ENCODE results near the gene PRKACG. TPM values are rescaled to one million over a fixed set of nuclear protein-coding genes. Genes with fewer than 3 reads are reported as not detected.
A peak's percentile ranks its signal among the peaks of the same experiment; 100 is the strongest.

PRKACG gene
- total RNA-seq, 2 experiments from 2014 or later, result not detected

- Mint-ChIP-seq H3K36me3 (ENCODE audit: low read depth) (peaks cover 2% of the 10 kb centered on the region), H3K9me3 (no peaks in the 10 kb centered on the region), H3K27me3 (ENCODE audit: low read depth) (no peaks in the 10 kb centered on the region), H3K4me1 (ENCODE audit: low read depth) (peaks cover 37% of the 10 kb centered on the region), H3K27ac (no peak overlapping the region), H3K4me3 (no peak overlapping the region)
- intact Hi-C loops (cut with micrococcal nuclease), result no loop called here
- DNase-seq, result no peak
- CTCF ChIA-PET, result no interaction called here
These were observed 26.7 kb upstream of the PRKACG start for GRCh38 chr9:69040646-69041045.

DNA sequence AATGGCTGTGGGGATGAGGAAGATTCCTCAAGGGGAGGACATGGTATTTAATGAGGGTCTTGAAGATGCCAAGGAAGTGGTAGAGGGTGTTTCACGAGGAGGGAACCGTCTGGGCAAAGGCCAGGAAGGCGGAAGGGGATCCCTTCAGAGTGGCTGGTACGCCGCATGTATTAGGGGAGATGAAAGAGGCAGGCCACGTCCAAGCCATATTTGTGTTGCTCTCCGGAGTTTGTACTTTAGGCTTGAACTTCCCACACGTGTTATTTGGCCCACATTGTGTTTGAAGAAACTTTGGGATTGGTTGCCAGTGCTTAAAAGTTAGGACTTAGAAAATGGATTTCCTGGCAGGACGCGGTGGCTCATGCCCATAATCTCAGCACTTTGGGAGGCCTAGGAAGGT is 22.9 kb upstream of the PRKACG start:
- H3K36me3 Mint-ChIP-seq (ENCODE audit: low read depth), result peaks cover 2% of the 10 kb centered on the region

DNA sequence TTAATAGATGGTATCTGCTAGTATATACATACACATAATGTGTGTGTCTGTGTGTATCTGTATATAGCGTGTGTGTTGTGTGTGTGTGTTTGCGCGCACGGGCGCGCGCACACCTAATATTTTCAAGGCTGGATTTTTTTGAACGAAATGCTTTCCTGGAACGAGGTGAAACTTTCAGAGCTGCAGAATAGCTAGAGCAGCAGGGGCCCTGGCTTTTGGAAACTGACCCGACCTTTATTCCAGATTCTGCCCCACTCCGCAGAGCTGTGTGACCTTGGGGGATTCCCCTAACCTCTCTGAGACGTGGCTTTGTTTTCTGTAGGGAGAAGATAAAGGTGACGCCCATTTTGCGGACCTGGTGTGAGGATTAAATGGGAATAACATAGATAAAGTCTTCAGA is 22.4 kb upstream of the PRKACG start:
- intact Hi-C loops (cut with micrococcal nuclease), result loop anchor here (1.0 to 10.0 kb wide), 4 partner anchors 133 to 718 kb away; no protein-coding TSS in a partner anchor
- peak overlapping the region; percentile 95 for H3K4me3 Mint-ChIP-seq
- peak; percentile 41 for DNase-seq
- peaks cover 22% of the 10 kb centered on the region for H3K4me1 Mint-ChIP-seq (ENCODE audit: low read depth)
- peaks cover 2% of the 10 kb centered on the region for H3K36me3 Mint-ChIP-seq (ENCODE audit: low read depth)
- H3K9me3 Mint-ChIP-seq, result no peaks in the 10 kb centered on the region
- CTCF ChIA-PET, result interaction anchor here (0.6 to 5.6 kb wide), 19 partner anchors 10 to 264 kb away, joined by 3 to 42 read pairs (median 4); partner anchors contain the start of gene TJP2
- H3K27ac Mint-ChIP-seq, result peak overlapping the region; percentile 85
- H3K27me3 Mint-ChIP-seq (ENCODE audit: low read depth), result no peaks in the 10 kb centered on the region

More for the DNA sequence above, 22.9 kb upstream of the PRKACG start:
- intact Hi-C loops (cut with micrococcal nuclease), result loop anchor here (1.0 to 10.0 kb wide), 4 partner anchors 133 to 718 kb away; no protein-coding TSS in a partner anchor
- CTCF ChIA-PET, result interaction anchor here (0.8 to 5.6 kb wide), 9 partner anchors 10 to 264 kb away, joined by 3 to 42 read pairs (median 4); no protein-coding TSS in a partner anchor
- Mint-ChIP-seq H3K4me1 (ENCODE audit: low read depth) (peaks cover 19% of the 10 kb centered on the region), H3K4me3 (peak overlapping the region; percentile 95), H3K27me3 (ENCODE audit: low read depth) (no peaks in the 10 kb centered on the region), H3K27ac (peak overlapping the region; percentile 85), H3K9me3 (no peaks in the 10 kb centered on the region)
- DNase-seq, result no peak

- peaks cover 2% of the 10 kb centered on the region for H3K36me3 Mint-ChIP-seq (ENCODE audit: low read depth)
- no peaks in the 10 kb centered on the region for H3K9me3 Mint-ChIP-seq
- peak; percentile 86 for DNase-seq
- intact Hi-C loops (cut with micrococcal nuclease), result loop anchor here (1.0 to 10.0 kb wide), 5 partner anchors 134 to 719 kb away; no protein-coding TSS in a partner anchor
- no peaks in the 10 kb centered on the region for H3K27me3 Mint-ChIP-seq (ENCODE audit: low read depth)
- H3K4me1 Mint-ChIP-seq (ENCODE audit: low read depth), result peaks cover 24% of the 10 kb centered on the region
- H3K4me3 Mint-ChIP-seq, result peak within 1 kb of the TSS; percentile 95
- CTCF ChIA-PET, result interaction anchor here (0.5 to 5.6 kb wide), 30 partner anchors 9 to 446 kb away, joined by 3 to 42 read pairs (median 4); partner anchors contain the start of gene TJP2
- H3K27ac Mint-ChIP-seq, result peak within 1 kb of the TSS; percentile 85
These were observed 21.8 kb upstream of the PRKACG start, which contains the start of gene FXN for GRCh38 chr9:69035438-69036308. Gene FXN, plus strand, starts transcription at chr9:69035752. Its CDS starts 31 bp downstream, at chr9:69035783.

DNA sequence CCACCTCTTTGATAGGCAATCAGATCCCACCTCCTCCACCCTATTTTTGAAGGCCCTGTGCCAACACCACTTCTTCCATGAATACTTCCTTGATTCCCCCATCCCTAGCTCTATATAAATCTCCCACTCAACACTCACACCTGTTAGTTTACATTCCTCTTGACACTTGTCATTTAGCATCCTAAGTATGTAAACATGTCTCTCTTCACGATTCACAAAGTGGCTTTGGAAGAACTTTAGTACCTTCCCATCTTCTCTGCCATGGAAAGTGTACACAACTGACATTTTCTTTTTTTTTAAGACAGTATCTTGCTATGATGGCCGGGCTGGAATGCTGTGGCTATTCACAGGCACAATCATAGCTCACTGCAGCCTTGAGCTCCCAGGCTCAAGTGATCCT is 20.2 kb upstream of the PRKACG start:
- no peak for DNase-seq
- peaks cover 2% of the 10 kb centered on the region for H3K36me3 Mint-ChIP-seq (ENCODE audit: low read depth)
- CTCF ChIA-PET, result interaction anchor here (1.1 to 5.6 kb wide), 5 partner anchors 10 to 453 kb away, joined by 3 to 42 read pairs (median 5); no protein-coding TSS in a partner anchor
- H3K27me3 Mint-ChIP-seq (ENCODE audit: low read depth), result no peaks in the 10 kb centered on the region
- peaks cover 32% of the 10 kb centered on the region for H3K4me1 Mint-ChIP-seq (ENCODE audit: low read depth)
- H3K4me3 Mint-ChIP-seq, result no peak overlapping the region
- peaks cover 5% of the 10 kb centered on the region for H3K9me3 Mint-ChIP-seq
- no peak overlapping the region for H3K27ac Mint-ChIP-seq
- intact Hi-C loops (cut with micrococcal nuclease), result loop anchor here (5.0 to 10.0 kb wide), 2 partner anchors 142 to 721 kb away; no protein-coding TSS in a partner anchor

DNA sequence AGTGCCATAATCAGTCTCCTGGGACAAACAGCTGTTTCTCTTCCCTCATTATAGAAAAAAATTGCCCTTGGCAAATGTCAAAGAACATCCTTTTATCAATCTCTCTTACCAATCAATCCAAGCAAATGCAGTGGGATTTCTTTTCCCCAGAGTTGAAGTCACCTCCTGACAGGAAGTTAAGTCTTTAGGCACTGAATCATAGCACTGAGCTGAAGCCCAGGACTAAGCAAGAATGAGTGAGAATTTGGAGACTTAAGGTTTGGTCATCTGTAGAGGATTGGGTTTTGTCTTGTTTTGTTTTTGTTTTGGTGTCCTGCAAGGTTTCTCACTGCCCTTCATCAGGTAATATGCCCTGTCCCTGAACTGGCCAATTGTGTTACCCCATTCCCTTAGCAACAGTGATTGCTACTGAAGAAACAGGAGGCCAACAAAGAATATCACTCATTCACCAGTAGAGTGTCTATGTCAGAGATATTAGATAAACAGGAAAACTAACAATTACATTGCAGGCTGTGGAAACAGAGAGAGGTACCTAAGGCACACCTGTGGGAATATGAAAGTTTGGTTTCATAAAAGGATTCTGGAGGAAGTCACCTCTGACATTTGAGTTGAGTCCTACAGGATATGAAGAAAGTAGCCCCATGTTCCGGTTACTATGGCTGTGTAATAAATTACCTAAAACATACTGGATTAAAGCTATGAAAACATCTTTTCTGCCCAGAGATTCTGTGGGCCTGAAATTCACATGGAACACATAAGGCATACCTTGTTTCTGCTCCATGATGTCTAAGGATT is 17.1 kb upstream of the PRKACG start:
- peaks cover 39% of the 10 kb centered on the region for H3K4me1 Mint-ChIP-seq (ENCODE audit: low read depth)
- H3K36me3 Mint-ChIP-seq (ENCODE audit: low read depth), result no peaks in the 10 kb centered on the region
- H3K9me3 Mint-ChIP-seq, result peaks cover 5% of the 10 kb centered on the region
- no peak for DNase-seq
- peak overlapping the region; percentile 50 for H3K27ac Mint-ChIP-seq
- no peak overlapping the region for H3K4me3 Mint-ChIP-seq
- no peaks in the 10 kb centered on the region for H3K27me3 Mint-ChIP-seq (ENCODE audit: low read depth)
- intact Hi-C loops (cut with micrococcal nuclease), result loop anchor here (5.0 to 10.0 kb wide), 2 partner anchors 139 to 724 kb away; no protein-coding TSS in a partner anchor
- CTCF ChIA-PET, result interaction anchor here (0.7 to 5.6 kb wide), 3 partner anchors 134 to 284 kb away, joined by 3 to 42 read pairs (median 5); no protein-coding TSS in a partner anchor

DNA sequence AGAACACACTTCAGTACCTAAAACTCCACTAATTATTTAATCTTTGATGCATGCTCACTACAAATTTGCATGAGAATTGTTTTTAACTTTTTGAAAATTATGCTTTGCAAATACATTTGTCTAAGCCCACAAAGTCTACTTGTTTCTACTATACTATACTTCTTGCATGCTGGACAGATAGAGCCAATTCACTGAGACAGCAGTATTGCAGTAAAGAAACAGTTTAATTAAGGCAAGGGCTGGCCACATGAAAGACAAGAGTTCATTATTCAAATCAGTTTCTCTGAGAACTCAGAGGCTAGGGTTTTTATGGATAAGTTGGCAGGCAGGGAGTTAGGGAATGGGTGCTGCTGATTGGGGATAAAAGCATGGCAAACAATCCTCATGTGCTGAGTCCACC is 15.6 kb upstream of the PRKACG start:
- peaks cover 36% of the 10 kb centered on the region for H3K4me1 Mint-ChIP-seq (ENCODE audit: low read depth)
- no peak overlapping the region for H3K27ac Mint-ChIP-seq
- no peaks in the 10 kb centered on the region for H3K27me3 Mint-ChIP-seq (ENCODE audit: low read depth)
- no peak overlapping the region for H3K4me3 Mint-ChIP-seq
- intact Hi-C loops (cut with micrococcal nuclease), result no loop called here
- no peak for DNase-seq
- peaks cover 5% of the 10 kb centered on the region for H3K9me3 Mint-ChIP-seq
- CTCF ChIA-PET, result interaction anchor here (0.7 kb wide), 1 partner anchor 24 kb away, joined by 5 read pairs; no protein-coding TSS in a partner anchor
- H3K36me3 Mint-ChIP-seq (ENCODE audit: low read depth), result no peaks in the 10 kb centered on the region

DNA sequence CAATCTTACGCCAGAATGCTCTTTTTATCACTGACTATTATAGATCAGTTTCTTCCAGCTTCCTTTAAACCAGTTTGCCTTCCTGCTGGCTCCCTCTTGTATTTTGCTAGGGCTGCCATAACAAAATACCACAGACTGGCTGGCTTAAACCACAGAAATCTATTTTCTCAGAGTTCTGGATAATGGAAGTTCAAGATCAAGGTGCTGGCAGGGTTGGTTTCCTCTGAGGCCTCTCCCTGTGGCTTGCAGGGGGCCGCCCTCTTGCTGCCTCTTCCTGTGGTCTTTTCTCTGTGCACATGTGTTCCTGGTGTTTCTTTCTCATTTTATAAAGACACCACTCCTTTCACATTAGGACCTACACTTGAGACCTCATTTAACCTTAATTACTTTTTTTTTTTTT is 14.8 kb upstream of the PRKACG start:
- Mint-ChIP-seq H3K36me3 (ENCODE audit: low read depth) (no peaks in the 10 kb centered on the region), H3K27me3 (ENCODE audit: low read depth) (no peaks in the 10 kb centered on the region), H3K9me3 (peaks cover 5% of the 10 kb centered on the region), H3K4me3 (no peak overlapping the region), H3K27ac (no peak overlapping the region), H3K4me1 (ENCODE audit: low read depth) (peaks cover 36% of the 10 kb centered on the region)
- intact Hi-C loops (cut with micrococcal nuclease), result loop anchor here (1.0 kb wide), 1 partner anchor 248 kb away; a partner anchor contains a TSS
- peak; percentile 54 for DNase-seq
- CTCF ChIA-PET, result interaction anchor here (0.6 to 5.0 kb wide), 13 partner anchors 9 to 445 kb away, joined by 3 to 24 read pairs (median 3); no protein-coding TSS in a partner anchor

DNA sequence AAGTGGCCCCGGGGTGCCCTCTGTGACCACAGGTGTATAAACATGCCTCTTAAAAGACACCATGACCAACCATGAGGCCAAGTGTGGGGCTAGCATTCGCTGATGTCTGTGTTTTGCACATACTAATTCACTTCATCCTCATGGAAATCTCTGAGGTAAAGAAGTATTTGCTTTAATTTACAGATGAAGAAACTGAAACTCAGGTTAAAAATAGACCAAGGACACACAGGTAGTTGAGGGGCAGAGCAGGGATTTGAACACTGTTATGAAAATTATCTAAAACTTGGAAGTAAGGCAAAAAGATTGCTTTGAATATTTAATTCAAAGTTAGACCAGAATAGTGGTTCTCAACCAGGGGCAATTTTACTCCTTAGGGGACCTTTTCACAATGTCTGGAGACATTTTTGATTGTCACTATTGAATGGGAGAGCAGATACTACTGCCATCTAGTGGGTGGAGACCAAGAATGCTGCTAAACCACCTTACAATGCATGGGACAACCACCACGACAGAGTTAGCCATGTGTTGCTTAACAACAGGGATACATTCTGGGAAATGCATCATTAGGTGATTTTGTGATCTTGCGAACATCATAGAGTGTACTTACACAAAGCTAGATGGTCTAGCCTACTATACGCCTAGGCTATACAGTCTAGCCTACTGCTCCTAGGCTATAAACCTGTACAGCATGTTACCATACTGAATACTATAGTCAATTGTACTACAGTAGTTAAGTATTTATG is 13.6 kb upstream of the PRKACG start:
- H3K9me3 Mint-ChIP-seq, result peaks cover 5% of the 10 kb centered on the region
- intact Hi-C loops (cut with micrococcal nuclease), result loop anchor here (1.0 to 2.0 kb wide), 6 partner anchors 28 to 443 kb away; partner anchors contain the start of gene PIP5K1B

GRCh38 chr9:69023650-69024049 is 9.7 kb upstream of the PRKACG start:
- CTCF ChIA-PET, result interaction anchor here (1.6 to 1.8 kb wide), 2 partner anchors 11 to 24 kb away, joined by 6 to 7 read pairs; partner anchors contain the start of gene FXN
- Mint-ChIP-seq H3K36me3 (ENCODE audit: low read depth) (no peaks in the 10 kb centered on the region), H3K27ac (no peak overlapping the region), H3K27me3 (ENCODE audit: low read depth) (no peaks in the 10 kb centered on the region), H3K4me1 (ENCODE audit: low read depth) (peaks cover 32% of the 10 kb centered on the region), H3K4me3 (no peak overlapping the region), H3K9me3 (no peaks in the 10 kb centered on the region)
- intact Hi-C loops (cut with micrococcal nuclease), result no loop called here
- DNase-seq, result no peak

More for the DNA sequence above, 13.6 kb upstream of the PRKACG start:
- peaks cover 36% of the 10 kb centered on the region for H3K4me1 Mint-ChIP-seq (ENCODE audit: low read depth)
- CTCF ChIA-PET, result interaction anchor here (0.6 to 5.0 kb wide), 11 partner anchors 8 to 444 kb away, joined by 3 to 24 read pairs (median 3); partner anchors contain the start of gene FXN
- DNase-seq, result peak; percentile 65
- H3K27me3 Mint-ChIP-seq (ENCODE audit: low read depth), result no peaks in the 10 kb centered on the region
- H3K27ac Mint-ChIP-seq, result no peak overlapping the region
- no peaks in the 10 kb centered on the region for H3K36me3 Mint-ChIP-seq (ENCODE audit: low read depth)
- no peak overlapping the region for H3K4me3 Mint-ChIP-seq
